Pons (tissue), 1 donor: Measurements from ENCODE around the gene ADGRB2.
"Not testable (repeated sequence)": the region's sequence is repeated elsewhere in the genome, so short reads cannot be mapped to it uniquely, and the experiment has no call there.

Experiments
- DNase-seq: peaks from one replicate; pipeline ENCODE4 v3.0.0-alpha.2; 2016; ENCODE audit warnings: low spot score

ADGRB2 gene

DNA sequence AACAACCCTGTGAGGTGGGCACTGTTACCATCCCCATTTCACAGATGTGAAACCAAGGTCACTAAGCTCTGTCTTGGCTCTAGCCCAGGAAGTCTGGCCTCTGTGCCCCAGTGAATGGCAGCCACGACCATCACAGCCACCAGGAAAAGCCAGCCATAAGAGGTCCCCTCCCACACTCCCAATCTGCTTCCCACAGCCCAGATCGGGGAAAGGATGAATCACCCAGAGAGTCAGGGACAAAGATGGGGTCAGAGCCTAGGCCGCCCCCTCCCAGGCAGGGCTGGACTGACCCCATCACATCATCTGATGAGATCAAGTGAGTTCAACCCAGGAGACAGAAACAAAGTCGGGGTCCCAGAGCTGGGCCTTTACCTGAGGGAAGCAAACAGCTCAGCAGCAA, 37.4 kb downstream of the ADGRB2 start:
- no peak for DNase-seq

- DNase-seq, result no peak
These were observed 38.2 kb downstream of the ADGRB2 start for GRCh38 chr1:31725777-31726535.

DNA sequence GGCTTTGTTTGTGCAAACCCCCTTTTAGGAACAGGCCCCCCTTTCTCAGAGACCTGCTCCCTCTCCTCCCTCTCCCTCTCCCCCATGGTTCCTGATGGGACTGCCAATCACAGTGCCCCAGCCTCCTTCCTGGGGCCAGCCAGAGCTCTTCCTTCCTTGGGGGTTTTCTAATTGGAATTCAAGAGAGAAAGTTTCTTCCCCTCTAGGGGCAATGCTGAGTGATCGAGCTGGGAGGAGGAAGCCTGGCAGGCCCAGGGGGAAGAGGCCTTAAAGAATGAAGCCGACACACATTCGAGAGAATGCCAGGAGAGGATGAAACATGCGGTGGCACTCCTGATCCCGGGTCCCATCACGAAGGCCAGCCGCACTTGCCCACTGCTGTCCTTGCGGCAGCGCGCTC, 39.0 kb downstream of the ADGRB2 start:
- DNase-seq, result no peak

- DNase-seq, result peak; percentile 48
These were observed 40.2 kb downstream of the ADGRB2 start for GRCh38 chr1:31723828-31724359.

- no peak for DNase-seq
These were observed 45.7 kb downstream of the ADGRB2 start for GRCh38 chr1:31718327-31718897.

DNA sequence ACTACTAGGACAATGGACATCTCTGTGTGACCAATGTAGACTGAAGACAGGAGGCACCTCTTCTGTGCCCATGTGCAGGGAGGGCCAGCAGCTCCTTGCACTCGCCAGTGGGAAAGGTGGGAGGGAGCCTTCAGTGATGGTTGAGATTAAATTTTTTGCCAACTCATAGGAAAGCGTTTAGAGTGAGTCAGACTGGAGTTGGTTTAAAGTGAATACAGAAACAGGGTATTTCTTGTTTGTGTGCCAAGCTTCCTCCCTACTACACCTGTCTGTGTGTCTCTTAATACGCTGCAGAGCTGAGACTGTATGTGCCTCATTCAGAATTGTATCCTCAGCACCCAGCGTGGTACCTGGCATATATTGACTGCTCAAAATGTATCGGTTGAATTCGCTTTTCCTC, 46.8 kb downstream of the ADGRB2 start:
- no peak for DNase-seq

DNA sequence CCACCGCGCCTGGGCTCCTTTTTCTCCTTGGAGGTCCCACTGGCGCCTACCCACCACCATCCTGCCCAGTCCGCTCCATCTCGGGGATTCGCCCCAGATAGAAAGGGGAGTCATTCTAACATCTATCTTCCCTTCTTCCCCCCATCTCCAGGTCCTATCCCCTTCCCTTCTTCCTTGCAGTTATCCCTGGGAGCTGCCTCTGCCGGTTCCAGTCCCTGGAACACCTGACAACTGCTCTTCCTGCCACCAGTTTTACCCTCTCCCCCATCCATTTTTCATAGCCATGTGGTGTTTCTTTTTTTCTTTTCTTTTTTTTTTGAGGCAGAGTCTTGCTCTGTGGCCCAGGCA, 48.3 kb downstream of the ADGRB2 start:
- no peak for DNase-seq

DNA sequence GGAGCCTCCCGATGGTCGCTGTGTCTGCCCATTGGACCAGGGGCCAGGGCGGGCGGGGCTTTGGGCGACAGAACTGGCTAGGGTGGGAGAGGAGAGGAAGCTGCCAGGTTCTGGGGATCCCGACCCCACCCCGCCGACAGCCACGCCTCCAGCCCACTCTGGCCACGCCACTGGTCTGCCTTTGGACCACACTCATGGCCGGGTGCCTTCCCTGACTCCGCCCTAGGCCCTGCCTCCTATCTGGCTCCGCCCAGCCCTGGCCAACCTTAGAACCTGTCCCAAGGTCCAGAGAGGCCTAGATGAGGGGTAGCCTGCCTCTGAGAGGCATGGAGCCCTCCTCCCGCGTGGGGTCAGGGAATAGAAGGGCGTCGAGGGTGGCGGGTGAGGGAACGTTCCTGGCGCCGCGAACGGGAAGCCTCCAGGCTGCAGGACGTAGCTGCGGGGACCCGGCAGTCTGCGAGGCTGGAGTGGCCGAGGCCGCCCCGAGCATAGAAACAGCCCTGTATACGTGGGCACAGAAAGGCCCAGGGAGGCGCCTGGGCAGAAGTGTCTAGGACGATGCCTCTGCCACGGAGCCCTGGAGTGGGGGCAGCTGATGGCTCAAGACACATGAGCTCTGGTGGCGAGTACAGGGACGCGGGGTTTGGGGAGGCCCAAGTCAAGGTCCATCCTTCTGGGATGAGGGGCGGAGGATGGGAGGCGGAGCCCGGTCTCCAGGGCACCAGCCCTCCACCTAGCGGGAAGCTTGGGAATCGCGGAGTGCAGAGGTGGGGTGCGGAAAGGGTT, 48.9 kb downstream of the ADGRB2 start:
- peak; percentile 74 for DNase-seq

GRCh38 chr1:31714442-31715086, 49.6 kb downstream of the ADGRB2 start:
- no peak for DNase-seq

DNA sequence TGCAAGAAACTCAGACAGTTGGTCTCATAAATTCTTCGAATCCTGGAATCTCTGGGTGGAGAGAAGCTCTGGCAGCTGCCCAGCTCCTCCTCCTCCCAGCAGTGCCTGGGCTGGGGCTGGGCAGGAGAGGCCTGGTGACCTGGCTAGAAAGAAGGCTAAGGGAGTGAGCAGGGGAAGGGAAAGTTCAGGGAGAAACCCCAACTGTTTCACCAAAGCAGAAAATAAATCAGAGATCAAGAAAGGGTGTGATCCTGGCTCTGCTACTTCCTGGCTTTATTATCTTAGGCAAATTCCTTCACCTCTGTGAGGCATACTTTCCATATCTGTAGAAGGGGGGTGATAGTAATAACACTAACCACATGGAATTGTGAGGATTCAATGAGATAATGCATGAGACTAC, 51.5 kb downstream of the ADGRB2 start:
- DNase-seq, result no peak

DNA sequence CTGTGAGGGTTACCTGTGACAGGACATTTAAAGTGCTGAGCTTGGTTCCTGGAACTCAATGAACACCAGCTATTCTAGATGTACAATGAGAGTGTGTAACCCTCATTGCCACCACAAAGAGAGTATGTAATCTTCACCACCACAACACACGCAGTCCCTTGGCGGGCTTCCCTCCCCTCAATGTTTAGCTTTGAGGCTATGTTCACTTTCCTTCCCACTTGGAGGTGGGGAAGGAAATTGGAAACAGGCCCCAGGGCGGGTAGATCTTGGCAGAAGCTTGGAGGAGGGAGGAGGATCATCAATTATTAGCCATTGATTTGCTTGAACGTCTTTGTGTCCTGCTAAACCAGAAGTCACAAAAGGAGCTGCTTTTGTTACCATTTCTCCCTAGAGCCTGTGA, 52.1 kb downstream of the ADGRB2 start:
- no peak for DNase-seq

GRCh38 chr1:31708324-31708723, 55.8 kb downstream of the ADGRB2 start:
- no peak for DNase-seq

GRCh38 chr1:31707711-31708110, 56.4 kb downstream of the ADGRB2 start:
- DNase-seq, result no peak

- DNase-seq, result not testable (repeated sequence)
These were observed 57.0 kb downstream of the ADGRB2 start for GRCh38 chr1:31707059-31707600.

GRCh38 chr1:31706384-31707058, 57.6 kb downstream of the ADGRB2 start:
- no peak for DNase-seq

- DNase-seq, result no peak
These were observed 58.9 kb downstream of the ADGRB2 start for GRCh38 chr1:31705080-31705866.

- DNase-seq, result no peak
These were observed 59.7 kb downstream of the ADGRB2 start for GRCh38 chr1:31704271-31705079.

GRCh38 chr1:31703431-31704270, 60.5 kb downstream of the ADGRB2 start, which contains the start of gene COL16A1:
Gene COL16A1 (minus strand): TSS chr1:31704017. CDS start chr1:31702193, 1,824 bp downstream.
- DNase-seq, result no peak
